Neural crest cell (in vitro differentiated cells): ENCODE data around the gene SNHG17. TPM values are rescaled to one million over a fixed set of nuclear protein-coding genes. Genes with fewer than 3 reads are reported as not detected.

Experiments
- DNase-seq: peaks from one replicate; pipeline ENCODE4 v3.0.0; 2021; ENCODE audit warnings: low read depth, mixed read lengths, low spot score
- H3K27ac Mint-ChIP-seq: one replicate; pipeline ENCODE4 v1.8.0; 2021; ENCODE audit warnings: mild to moderate bottlenecking, mixed read lengths; ENCODE audit not compliant: unreplicated experiment
- H3K27me3 Mint-ChIP-seq: 2 replicates; pipeline ENCODE4 v1.8.0; 2021; ENCODE audit warnings: low read depth, mild to moderate bottlenecking, mixed read lengths
- H3K36me3 Mint-ChIP-seq: 2 replicates; pipeline ENCODE4 v1.8.0; 2021; ENCODE audit warnings: low read depth, mild to moderate bottlenecking, mixed read lengths
- H3K4me1 Mint-ChIP-seq: 2 replicates; pipeline ENCODE4 v1.8.0; 2021; ENCODE audit warnings: mixed read lengths
- H3K4me3 Mint-ChIP-seq: one replicate; pipeline ENCODE4 v1.8.0; 2021; ENCODE audit warnings: mild to moderate bottlenecking, mixed read lengths
- H3K9me3 Mint-ChIP-seq: 2 replicates; pipeline ENCODE4 v1.8.0; 2021; ENCODE audit warnings: mixed read lengths
- total RNA-seq: library from RNA; stranded (reverse); gene quantifications from 2 replicates; pipeline ENCODE4 v1.2.1, GENCODE V29; 2021
- TF ChIP-seq, protein P1 (sequence below): fragments of 200-600 bp; sonication (generic); conservative IDR thresholded peaks from 2 replicates; pipeline ENCODE4 v1.5.0; 2021; ENCODE audit warnings: antibody characterized with exemption, mild to moderate bottlenecking

Gene SNHG17
- total RNA-seq, 1 donor from 2014 or later, result 65.5 TPM

DNA sequence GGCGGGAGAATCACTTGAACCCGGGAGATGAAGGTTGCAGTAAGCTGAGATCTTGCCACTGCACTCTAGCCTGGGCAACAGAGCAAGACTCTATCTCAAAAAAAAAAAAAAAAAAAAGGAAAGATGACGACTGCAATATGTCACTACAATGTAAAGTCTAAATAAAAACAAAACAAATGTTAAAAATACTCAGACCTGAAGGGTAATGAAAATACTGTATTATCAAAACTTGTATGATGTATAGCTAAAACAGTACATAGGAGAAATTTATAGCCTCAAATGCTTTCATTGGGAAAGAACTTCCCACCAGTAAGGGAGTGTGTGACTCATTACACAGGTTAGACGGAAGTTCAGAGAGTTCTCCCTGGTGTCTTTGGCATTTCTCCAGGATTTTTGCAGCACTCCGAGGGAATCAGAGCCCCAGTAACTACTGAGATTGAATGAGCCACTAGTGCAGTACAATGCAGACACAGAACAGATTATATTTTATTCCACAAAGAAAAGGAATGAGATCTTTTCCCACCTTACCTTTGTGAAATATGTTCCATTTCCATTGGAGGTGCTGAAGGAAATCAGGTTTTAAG is 25.0 kb upstream of the SNHG17 start:
- Mint-ChIP-seq H3K36me3 (no peaks in the 10 kb centered on the region), H3K9me3 (no peaks in the 10 kb centered on the region), H3K4me1 (peaks cover 5% of the 10 kb centered on the region), H3K27ac (no peak overlapping the region), H3K4me3 (no peak overlapping the region), H3K27me3 (peaks cover 4% of the 10 kb centered on the region)
- no peak for DNase-seq
- TF ChIP-seq, protein P1, sequence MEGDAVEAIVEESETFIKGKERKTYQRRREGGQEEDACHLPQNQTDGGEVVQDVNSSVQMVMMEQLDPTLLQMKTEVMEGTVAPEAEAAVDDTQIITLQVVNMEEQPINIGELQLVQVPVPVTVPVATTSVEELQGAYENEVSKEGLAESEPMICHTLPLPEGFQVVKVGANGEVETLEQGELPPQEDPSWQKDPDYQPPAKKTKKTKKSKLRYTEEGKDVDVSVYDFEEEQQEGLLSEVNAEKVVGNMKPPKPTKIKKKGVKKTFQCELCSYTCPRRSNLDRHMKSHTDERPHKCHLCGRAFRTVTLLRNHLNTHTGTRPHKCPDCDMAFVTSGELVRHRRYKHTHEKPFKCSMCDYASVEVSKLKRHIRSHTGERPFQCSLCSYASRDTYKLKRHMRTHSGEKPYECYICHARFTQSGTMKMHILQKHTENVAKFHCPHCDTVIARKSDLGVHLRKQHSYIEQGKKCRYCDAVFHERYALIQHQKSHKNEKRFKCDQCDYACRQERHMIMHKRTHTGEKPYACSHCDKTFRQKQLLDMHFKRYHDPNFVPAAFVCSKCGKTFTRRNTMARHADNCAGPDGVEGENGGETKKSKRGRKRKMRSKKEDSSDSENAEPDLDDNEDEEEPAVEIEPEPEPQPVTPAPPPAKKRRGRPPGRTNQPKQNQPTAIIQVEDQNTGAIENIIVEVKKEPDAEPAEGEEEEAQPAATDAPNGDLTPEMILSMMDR, result no peak

DNA sequence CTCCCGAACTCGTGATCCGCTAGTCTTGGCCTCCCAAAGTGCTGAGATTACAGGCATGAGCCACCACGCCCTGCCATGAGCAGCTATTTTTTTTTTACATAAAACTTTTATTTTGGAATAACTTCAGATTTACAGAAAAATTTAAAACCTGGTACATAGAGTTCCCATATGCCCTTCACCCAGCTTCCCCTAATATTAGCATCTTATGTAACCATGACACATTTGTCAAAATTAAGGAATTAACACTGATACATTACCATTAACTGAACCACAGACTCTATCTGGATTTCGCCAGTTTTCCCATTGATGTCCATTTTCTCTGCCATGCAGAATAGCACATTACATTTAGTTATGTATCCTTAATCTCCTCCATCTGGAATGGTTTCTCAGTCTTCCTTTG is 23.2 kb upstream of the SNHG17 start:
- TF ChIP-seq, protein P1, result no peak
- Mint-ChIP-seq H3K36me3 (no peaks in the 10 kb centered on the region), H3K4me3 (no peak overlapping the region), H3K4me1 (peaks cover 5% of the 10 kb centered on the region), H3K27me3 (peaks cover 4% of the 10 kb centered on the region), H3K9me3 (no peaks in the 10 kb centered on the region), H3K27ac (no peak overlapping the region)
- DNase-seq, result no peak

DNA sequence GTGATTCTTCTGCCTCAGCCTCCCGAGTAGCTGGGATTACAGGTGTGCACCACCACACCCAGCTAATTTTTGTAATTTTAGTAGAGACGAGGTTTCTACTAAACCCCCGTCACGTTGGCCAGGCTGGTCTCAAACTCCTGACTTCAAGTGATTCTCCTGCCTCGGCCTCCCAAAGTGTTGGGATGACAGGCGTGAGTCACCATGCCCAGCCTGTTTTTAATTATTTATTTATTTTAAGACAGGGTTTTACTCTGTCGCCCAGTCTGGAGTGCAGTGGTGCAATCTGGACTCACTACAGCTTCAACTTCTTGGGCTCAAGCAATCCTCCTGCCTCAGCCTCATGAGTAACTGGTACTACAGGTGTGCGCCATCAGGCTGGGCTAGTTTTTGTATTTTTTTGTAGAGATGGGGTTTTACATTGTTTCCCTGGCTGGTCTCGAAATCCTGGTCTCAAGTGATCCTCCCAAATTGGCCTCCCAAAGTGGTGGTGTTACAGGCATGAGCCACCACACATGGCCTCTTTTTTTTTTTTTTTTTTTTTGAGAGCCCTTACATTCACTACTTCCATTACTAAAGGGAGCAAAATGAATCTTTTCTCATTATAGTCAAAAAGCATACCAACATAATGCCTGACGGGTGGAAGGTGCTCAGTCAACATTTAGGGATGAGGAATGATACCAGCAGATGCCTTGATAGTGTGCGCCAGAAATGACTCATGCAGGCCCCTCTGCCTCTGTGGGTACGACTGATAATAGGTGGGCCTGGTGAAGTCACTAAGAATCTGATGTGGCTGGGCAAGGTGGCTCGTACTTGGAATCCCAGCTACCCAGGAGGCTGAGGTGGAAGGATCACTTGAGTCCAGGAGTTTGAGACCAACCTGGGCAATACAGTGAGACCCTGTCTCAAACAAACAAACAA is 19.7 kb upstream of the SNHG17 start:
- Mint-ChIP-seq H3K27me3 (peaks cover 4% of the 10 kb centered on the region), H3K27ac (no peak overlapping the region), H3K4me3 (no peak overlapping the region), H3K36me3 (peaks cover 12% of the 10 kb centered on the region), H3K4me1 (peaks cover 6% of the 10 kb centered on the region), H3K9me3 (no peaks in the 10 kb centered on the region)
- TF ChIP-seq, protein P1, result no peak
- DNase-seq, result no peak

DNA sequence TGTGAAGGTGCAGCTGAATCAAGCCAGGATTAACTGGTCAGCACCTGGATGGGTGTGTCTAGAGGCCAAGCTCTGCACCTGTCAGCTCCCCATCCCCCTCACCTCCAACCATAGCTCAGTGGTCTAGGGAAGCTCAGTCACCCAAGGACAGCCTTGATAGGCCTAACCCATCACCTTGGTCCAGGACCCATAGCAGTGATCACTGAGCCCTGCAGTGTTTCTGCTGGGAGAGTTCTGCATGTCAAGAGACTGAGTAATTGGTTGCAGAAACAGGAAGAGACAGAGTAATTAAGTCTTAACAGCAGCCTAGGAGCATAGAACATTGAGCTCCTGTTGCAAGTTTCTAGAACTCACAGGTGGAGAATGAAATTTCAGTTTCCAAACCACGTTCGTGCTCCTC is 18.8 kb upstream of the SNHG17 start:
- no peaks in the 10 kb centered on the region for H3K9me3 Mint-ChIP-seq
- peaks cover 13% of the 10 kb centered on the region for H3K4me1 Mint-ChIP-seq
- no peak overlapping the region for H3K4me3 Mint-ChIP-seq
- TF ChIP-seq, protein P1, result no peak
- peaks cover 18% of the 10 kb centered on the region for H3K36me3 Mint-ChIP-seq
- H3K27ac Mint-ChIP-seq, result no peak overlapping the region
- H3K27me3 Mint-ChIP-seq, result peaks cover 4% of the 10 kb centered on the region
- DNase-seq, result no peak

DNA sequence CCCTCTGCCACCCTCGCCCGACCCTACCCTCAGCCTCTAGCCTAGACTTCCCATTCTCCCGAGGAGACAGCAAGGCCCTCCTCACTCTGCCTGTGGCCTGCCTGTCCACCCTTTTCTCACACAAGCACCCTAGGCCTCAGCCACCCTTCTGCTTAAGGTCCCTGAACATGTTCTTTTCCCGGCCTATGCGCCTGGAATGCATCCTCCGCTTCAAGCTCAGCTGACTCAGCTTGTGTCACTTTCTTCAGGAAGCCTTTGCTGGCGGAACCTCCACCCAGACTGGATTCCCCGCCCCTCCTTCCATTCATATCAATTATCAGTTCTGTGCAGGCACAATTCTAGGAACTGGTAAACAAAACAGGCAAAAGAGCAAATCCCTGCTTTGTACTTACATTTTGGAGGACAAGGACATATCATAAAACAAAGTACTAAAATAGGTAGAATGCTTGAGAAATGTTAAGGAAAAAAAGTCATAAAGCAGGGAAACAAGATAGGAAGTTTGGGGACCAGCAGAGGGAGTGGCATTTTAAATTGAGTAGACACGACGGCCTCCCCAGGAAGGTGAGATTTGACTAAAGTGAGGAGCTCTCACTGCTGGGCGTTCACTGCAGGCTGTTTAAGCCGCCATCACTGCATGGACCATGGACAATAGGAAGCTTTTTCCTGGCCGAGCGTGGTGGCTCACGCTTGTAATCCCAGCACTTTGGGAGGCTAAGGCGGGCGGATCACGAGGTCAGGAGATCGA is 17.9 kb upstream of the SNHG17 start:
- TF ChIP-seq, protein P1, result no peak

More for the DNA sequence above, 17.9 kb upstream of the SNHG17 start:
- Mint-ChIP-seq H3K9me3 (no peaks in the 10 kb centered on the region), H3K4me1 (peaks cover 18% of the 10 kb centered on the region), H3K4me3 (no peak overlapping the region), H3K27me3 (peaks cover 4% of the 10 kb centered on the region), H3K27ac (peak overlapping the region; percentile 7), H3K36me3 (peaks cover 18% of the 10 kb centered on the region)
- DNase-seq, result no peak
